Smooth muscle cell (in vitro differentiated cells): ENCODE data around the gene TSPAN3. TPM values are rescaled to one million over a fixed set of nuclear protein-coding genes. Genes with fewer than 3 reads are reported as not detected.

Experiments used
- DNase-seq: peaks from one replicate; lab custom pipeline; 2025; ENCODE audit not compliant: unreplicated experiment; lab: John Stamatoyannopoulos, UW
- H2AFZ ChIP-seq: fragments of 200-600 bp; sonication (generic); 2 replicates; pipeline ENCODE4 v1.6.0; 2016; ENCODE audit warnings: antibody characterized with exemption, low read depth, mild to moderate bottlenecking
- H3F3A ChIP-seq: fragments of 200-600 bp; sonication (generic); 2 replicates; pipeline ENCODE4 v1.6.0; 2017; ENCODE audit warnings: antibody characterized with exemption, low read depth
- H3K27ac ChIP-seq: fragments of 200-600 bp; sonication (generic); 2 replicates; pipeline ENCODE4 v1.5.1; 2016; ENCODE audit warnings: low read depth, mild to moderate bottlenecking
- H3K27me3 ChIP-seq: fragments of 200-600 bp; sonication (generic); 2 replicates; pipeline ENCODE4 v1.6.1; 2016; ENCODE audit warnings: low read depth, mild to moderate bottlenecking
- H3K36me3 ChIP-seq: fragments of 200-600 bp; sonication (generic); 2 replicates; pipeline ENCODE4 v1.5.1; 2016; ENCODE audit warnings: low read depth
- H3K4me1 ChIP-seq: fragments of 200-600 bp; sonication (generic); 2 replicates; pipeline ENCODE4 v1.5.1; 2016; ENCODE audit warnings: low read depth
- H3K4me2 ChIP-seq: fragments of 200-600 bp; sonication (generic); 2 replicates; pipeline ENCODE4 v1.6.0; 2016; ENCODE audit warnings: mild to moderate bottlenecking
- H3K4me3 ChIP-seq: fragments of 200-600 bp; sonication (generic); 2 replicates; pipeline ENCODE4 v1.5.1; 2016; ENCODE audit warnings: mild to moderate bottlenecking
- H3K79me2 ChIP-seq: fragments of 200-600 bp; sonication (generic); 2 replicates; pipeline ENCODE4 v1.6.0; 2016; ENCODE audit warnings: low read depth, mild to moderate bottlenecking
- H3K9ac ChIP-seq: fragments of 200-600 bp; sonication (generic); 2 replicates; pipeline ENCODE4 v1.6.0; 2016; ENCODE audit warnings: low read depth
- H3K9me3 ChIP-seq: fragments of 200-600 bp; sonication (generic); replicated peaks from 2 replicates; pipeline ENCODE4 v1.5.1; 2016; ENCODE audit warnings: low read depth
- H4K20me1 ChIP-seq: fragments of 200-600 bp; sonication (generic); 2 replicates; pipeline ENCODE4 v1.6.0; 2016; ENCODE audit warnings: low read depth
- WGBS: methylation state at CpG from one replicate; pipeline ENCODE4 v1.1.7; 2016; ENCODE audit warnings: low lambda C conversion rate; 5-methylcytosine and 5-hydroxymethylcytosine counted together
- polyA plus RNA-seq: library from polyadenylated mRNA; unstranded; fragments of >200 nt; fragmentation: Nextera tagmentation; extraction: Ambion mirVana; gene quantifications from 2 replicates; pipeline ENCODE4 v1.2.1, GENCODE V29; 2016
- total RNA-seq: library from RNA; depleted of rRNA; stranded (reverse); fragments of >200 nt; gene quantifications from 2 replicates; pipeline ENCODE4 v1.2.3, GENCODE V29; 2014
- TF ChIP-seq, protein P1 (sequence below): fragments of 200-600 bp; sonication (generic); IDR thresholded peaks from 2 replicates; pipeline ENCODE4 v1.5.1; 2017; ENCODE audit warnings: borderline replicate concordance, mild to moderate bottlenecking, antibody characterized with exemption; ENCODE audit not compliant: insufficient read depth, poor library complexity, severe bottlenecking

Gene TSPAN3
- total and polyA plus RNA-seq, 2 experiments from 2014 or later = 257 to 276 TPM

DNA sequence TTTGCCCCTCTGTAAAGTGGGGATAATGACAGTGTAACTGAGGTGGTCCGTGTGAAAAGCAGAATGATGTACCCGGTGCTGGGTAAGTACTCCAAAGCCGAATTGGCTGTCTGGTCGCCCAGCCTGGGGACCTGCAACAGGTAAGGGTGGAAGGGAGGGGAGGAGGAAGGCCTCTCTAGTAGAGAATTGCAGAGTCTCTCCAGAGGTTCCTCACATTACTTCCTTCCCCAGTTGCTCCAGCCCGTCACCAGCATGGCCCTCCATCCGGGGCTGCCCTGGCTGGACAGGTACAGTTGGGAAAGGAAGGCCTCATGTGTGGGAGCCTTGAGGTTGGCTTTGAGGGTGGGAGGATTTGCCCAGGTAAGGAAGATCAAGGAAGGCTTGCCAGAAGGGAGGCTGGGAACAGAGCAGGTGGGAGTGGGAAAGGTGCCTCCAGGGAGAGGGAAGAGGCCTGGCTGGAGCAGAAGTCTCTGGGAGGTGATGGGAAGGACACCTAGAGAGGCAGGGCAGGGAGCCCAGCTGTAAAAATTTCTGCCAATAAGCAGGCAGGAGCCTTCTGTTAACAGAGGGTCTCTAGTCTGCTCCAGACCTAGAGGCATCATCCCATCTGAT, 77.7 kb downstream of the TSPAN3 start:
- Histone ChIP-seq H3K79me2 (no peaks in the 10 kb centered on the region), H3K36me3 (no peaks in the 10 kb centered on the region), H2AFZ (no peak overlapping the region), H3K27me3 (no peaks in the 10 kb centered on the region), H3K4me2 (no peak overlapping the region), H3K4me3 (no peak overlapping the region), H3F3A (no peaks in the 10 kb centered on the region), H3K27ac (no peak overlapping the region), H3K9ac (no peak overlapping the region), H3K9me3 (no peaks in the 10 kb centered on the region), H3K4me1 (no peaks in the 10 kb centered on the region), H4K20me1 (no peaks in the 10 kb centered on the region)
- WGBS = 94% methylated on average over 6 of the region's 6 CpGs
- DNase-seq = no peak
- TF ChIP-seq, protein P1, sequence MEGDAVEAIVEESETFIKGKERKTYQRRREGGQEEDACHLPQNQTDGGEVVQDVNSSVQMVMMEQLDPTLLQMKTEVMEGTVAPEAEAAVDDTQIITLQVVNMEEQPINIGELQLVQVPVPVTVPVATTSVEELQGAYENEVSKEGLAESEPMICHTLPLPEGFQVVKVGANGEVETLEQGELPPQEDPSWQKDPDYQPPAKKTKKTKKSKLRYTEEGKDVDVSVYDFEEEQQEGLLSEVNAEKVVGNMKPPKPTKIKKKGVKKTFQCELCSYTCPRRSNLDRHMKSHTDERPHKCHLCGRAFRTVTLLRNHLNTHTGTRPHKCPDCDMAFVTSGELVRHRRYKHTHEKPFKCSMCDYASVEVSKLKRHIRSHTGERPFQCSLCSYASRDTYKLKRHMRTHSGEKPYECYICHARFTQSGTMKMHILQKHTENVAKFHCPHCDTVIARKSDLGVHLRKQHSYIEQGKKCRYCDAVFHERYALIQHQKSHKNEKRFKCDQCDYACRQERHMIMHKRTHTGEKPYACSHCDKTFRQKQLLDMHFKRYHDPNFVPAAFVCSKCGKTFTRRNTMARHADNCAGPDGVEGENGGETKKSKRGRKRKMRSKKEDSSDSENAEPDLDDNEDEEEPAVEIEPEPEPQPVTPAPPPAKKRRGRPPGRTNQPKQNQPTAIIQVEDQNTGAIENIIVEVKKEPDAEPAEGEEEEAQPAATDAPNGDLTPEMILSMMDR = no peak

- Histone ChIP-seq H3K9ac (no peak overlapping the region), H3K4me3 (no peak overlapping the region), H2AFZ (no peak overlapping the region), H3K79me2 (no peaks in the 10 kb centered on the region), H3K36me3 (no peaks in the 10 kb centered on the region), H3F3A (no peaks in the 10 kb centered on the region), H4K20me1 (no peaks in the 10 kb centered on the region), H3K9me3 (no peaks in the 10 kb centered on the region), H3K27ac (no peak overlapping the region), H3K27me3 (no peaks in the 10 kb centered on the region), H3K4me1 (no peaks in the 10 kb centered on the region), H3K4me2 (no peak overlapping the region)
- DNase-seq = no peak
- WGBS = 97% methylated on average over 9 of the region's 9 CpGs
- TF ChIP-seq, protein P1 = no peak
Measured at GRCh38 chr15:76991741-76992645, 78.9 kb downstream of the TSPAN3 start.

Other genes starting within 250 kb of the TSPAN3 start
- 34.3 and 36.3 TPM in 2 replicates for gene SCAPER, start 165.8 kb downstream of the TSPAN3 start, total RNA-seq
- gene SCAPER, start 165.8 kb downstream of the TSPAN3 start, polyA plus RNA-seq = 6.6 and 13.2 TPM in 2 replicates
- gene RCN2, start 139.4 kb downstream of the TSPAN3 start, total RNA-seq = 200 and 230 TPM in 2 replicates
- gene RCN2, start 139.4 kb downstream of the TSPAN3 start, polyA plus RNA-seq = 146 and 190 TPM in 2 replicates
- gene PSTPIP1, start 76.0 kb downstream of the TSPAN3 start, total RNA-seq = not detected in 2 replicates
- gene PSTPIP1, start 76.0 kb downstream of the TSPAN3 start, polyA plus RNA-seq = 0.38 TPM in 1 of 2 replicates, not detected in the other